Measurements from ENCODE around the gene CXorf49. TPM values are rescaled to one million over a fixed set of nuclear protein-coding genes. Genes with fewer than 3 reads are reported as not detected.
"Not testable (repeated sequence)": the region's sequence is repeated elsewhere in the genome, so short reads cannot be mapped to it uniquely, and the experiment has no call there.

CXorf49 gene
- polyA plus RNA-seq: not detected in 3 replicates
- not detected for polyA plus RNA-seq (2011; ENCODE audit: low read depth)
- polyA plus RNA-seq (2011; cell fraction: cytosol; rRNA removed): not detected in 2 replicates
- polyA plus RNA-seq (2011; cell fraction: nucleus; rRNA removed): not detected in 2 replicates
- polyA plus RNA-seq (2012; ENCODE audit: low replicate concordance): not detected in 2 replicates
- polyA minus RNA-seq: not detected in 3 replicates
- not detected for polyA minus RNA-seq (2011; cell fraction: cytosol; rRNA and poly(A)+ RNA removed)
- polyA minus RNA-seq (2011; cell fraction: nucleus; rRNA and poly(A)+ RNA removed): not detected in 2 replicates

DNA sequence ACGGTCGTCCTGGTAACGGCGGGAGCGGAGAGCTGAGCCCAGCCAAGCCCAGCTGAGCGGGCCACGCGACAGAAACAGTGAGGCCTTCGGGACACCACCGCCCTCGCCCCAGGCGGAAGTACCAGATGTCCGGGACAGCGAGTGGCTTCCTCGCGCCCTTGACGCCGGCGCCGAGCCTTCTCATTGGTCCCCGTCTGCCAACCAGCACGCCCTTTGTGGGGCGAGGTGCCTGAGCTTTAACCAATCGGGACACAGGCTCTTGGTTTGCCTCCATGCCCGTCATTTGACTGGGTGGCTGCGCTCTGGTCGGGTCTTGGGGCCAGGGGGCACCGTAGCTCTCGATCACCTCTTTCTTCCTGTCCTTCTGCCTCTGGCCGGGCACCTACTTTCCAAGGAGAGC lies at the start of gene CXorf49:
Gene CXorf49, minus strand, starts transcription at position 101 of the 400 bp plus-strand sequence. CDS start 134 bp downstream, outside the sequence.
- H3K4me1 ChIP-seq (ENCODE audit: control insufficient read depth, extremely low read depth, insufficient read depth, low read length); dilution Hi-C loops (cut with MboI; ENCODE audit: extremely low pct_ligation_motif_present, low sequenced_read_pairs); FAIRE-seq: not testable (repeated sequence)

DNA sequence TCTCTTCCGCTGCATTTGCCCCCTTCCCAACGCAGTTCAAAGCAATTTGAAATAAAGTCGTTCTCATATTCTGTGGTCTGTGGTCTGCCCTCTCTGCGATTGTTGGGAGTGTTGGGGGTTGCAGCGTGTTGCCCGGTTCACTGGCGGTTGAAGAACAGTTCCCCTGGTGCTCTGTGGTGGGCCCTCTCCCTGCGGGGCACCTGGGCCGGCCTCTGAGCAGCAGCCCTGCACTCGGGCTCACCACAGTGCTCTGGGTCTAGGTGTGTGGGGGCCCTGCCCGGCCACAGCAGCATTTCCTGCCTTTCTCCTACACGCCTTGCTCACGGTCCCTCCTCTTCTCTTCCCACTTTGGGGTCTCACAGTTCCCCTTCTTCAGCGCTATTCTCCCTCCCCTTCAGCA lies 49.0 kb upstream of the CXorf49 start:
- H3K36me3 ChIP-seq (ENCODE audit: control insufficient read depth in 2 of 2, extremely low read depth in 1 of 2, insufficient read depth in 2 of 2, low read length in 2 of 2); DNase-seq (ENCODE audit: low read depth, low spot score); H4K20me1 ChIP-seq (ENCODE audit: control insufficient read depth, extremely low read depth, insufficient read depth, low read length); H3K9ac ChIP-seq (ENCODE audit: control insufficient read depth, extremely low read depth, insufficient read depth, low read length); H3K27me3 ChIP-seq (ENCODE audit: control insufficient read depth, extremely low read depth, insufficient read depth, low read length); H3K4me3 ChIP-seq (ENCODE audit: control insufficient read depth in 2 of 3, extremely low read depth in 1 of 3, insufficient read depth in 2 of 3, low read depth in 1 of 3, low read length in 3 of 3); H3K4me1 ChIP-seq (ENCODE audit: control insufficient read depth, extremely low read depth, insufficient read depth, low read length); H3K4me2 ChIP-seq (ENCODE audit: control insufficient read depth, extremely low read depth, insufficient read depth, low read depth, low read length); H3K9me1 ChIP-seq (ENCODE audit: control insufficient read depth, extremely low read depth, insufficient read depth, low read length); H3K27ac ChIP-seq (ENCODE audit: control insufficient read depth, insufficient read depth, low read length); H2AFZ ChIP-seq (ENCODE audit: control insufficient read depth, low read length); FAIRE-seq; H3K9me3 ChIP-seq (ENCODE audit: control insufficient read depth, low read depth, low read length); dilution Hi-C loops (cut with MboI; ENCODE audit: extremely low pct_ligation_motif_present, low sequenced_read_pairs); H3K79me2 ChIP-seq (ENCODE audit: control insufficient read depth, insufficient read depth, low read length): not testable (repeated sequence)

More for the DNA sequence above, at the start of gene CXorf49:
- not testable (repeated sequence) for H4K20me1 ChIP-seq (ENCODE audit: control insufficient read depth, extremely low read depth, insufficient read depth, low read length); H2AFZ ChIP-seq (ENCODE audit: control insufficient read depth, low read length); H3K36me3 ChIP-seq (ENCODE audit: control insufficient read depth in 2 of 2, extremely low read depth in 1 of 2, insufficient read depth in 2 of 2, low read length in 2 of 2); H3K4me3 ChIP-seq (ENCODE audit: control insufficient read depth in 2 of 3, extremely low read depth in 1 of 3, insufficient read depth in 2 of 3, low read depth in 1 of 3, low read length in 3 of 3); H3K9me1 ChIP-seq (ENCODE audit: control insufficient read depth, extremely low read depth, insufficient read depth, low read length); DNase-seq (ENCODE audit: low read depth, low spot score); H3K9ac ChIP-seq (ENCODE audit: control insufficient read depth, extremely low read depth, insufficient read depth, low read length); H3K4me2 ChIP-seq (ENCODE audit: control insufficient read depth, extremely low read depth, insufficient read depth, low read depth, low read length); H3K27me3 ChIP-seq (ENCODE audit: control insufficient read depth, extremely low read depth, insufficient read depth, low read length); H3K27ac ChIP-seq (ENCODE audit: control insufficient read depth, insufficient read depth, low read length); H3K9me3 ChIP-seq (ENCODE audit: control insufficient read depth, low read depth, low read length); H3K79me2 ChIP-seq (ENCODE audit: control insufficient read depth, insufficient read depth, low read length)

- H3K79me2 ChIP-seq (ENCODE audit: control insufficient read depth, insufficient read depth, low read length); H3K27me3 ChIP-seq (ENCODE audit: control insufficient read depth, extremely low read depth, insufficient read depth, low read length); H3K4me3 ChIP-seq (ENCODE audit: control insufficient read depth in 2 of 3, extremely low read depth in 1 of 3, insufficient read depth in 2 of 3, low read depth in 1 of 3, low read length in 3 of 3); H2AFZ ChIP-seq (ENCODE audit: control insufficient read depth, low read length); H3K36me3 ChIP-seq (ENCODE audit: control insufficient read depth in 2 of 2, extremely low read depth in 1 of 2, insufficient read depth in 2 of 2, low read length in 2 of 2); H3K27ac ChIP-seq (ENCODE audit: control insufficient read depth, insufficient read depth, low read length); H3K4me1 ChIP-seq (ENCODE audit: control insufficient read depth, extremely low read depth, insufficient read depth, low read length); H3K4me2 ChIP-seq (ENCODE audit: control insufficient read depth, extremely low read depth, insufficient read depth, low read depth, low read length); dilution Hi-C loops (cut with MboI; ENCODE audit: extremely low pct_ligation_motif_present, low sequenced_read_pairs); DNase-seq (ENCODE audit: low read depth, low spot score); H3K9me3 ChIP-seq (ENCODE audit: control insufficient read depth, low read depth, low read length); FAIRE-seq; H3K9ac ChIP-seq (ENCODE audit: control insufficient read depth, extremely low read depth, insufficient read depth, low read length); H4K20me1 ChIP-seq (ENCODE audit: control insufficient read depth, extremely low read depth, insufficient read depth, low read length); H3K9me1 ChIP-seq (ENCODE audit: control insufficient read depth, extremely low read depth, insufficient read depth, low read length): not testable (repeated sequence)
Measured at GRCh38 chrX:71765613-71766012, 47.5 kb upstream of the CXorf49 start.

DNA sequence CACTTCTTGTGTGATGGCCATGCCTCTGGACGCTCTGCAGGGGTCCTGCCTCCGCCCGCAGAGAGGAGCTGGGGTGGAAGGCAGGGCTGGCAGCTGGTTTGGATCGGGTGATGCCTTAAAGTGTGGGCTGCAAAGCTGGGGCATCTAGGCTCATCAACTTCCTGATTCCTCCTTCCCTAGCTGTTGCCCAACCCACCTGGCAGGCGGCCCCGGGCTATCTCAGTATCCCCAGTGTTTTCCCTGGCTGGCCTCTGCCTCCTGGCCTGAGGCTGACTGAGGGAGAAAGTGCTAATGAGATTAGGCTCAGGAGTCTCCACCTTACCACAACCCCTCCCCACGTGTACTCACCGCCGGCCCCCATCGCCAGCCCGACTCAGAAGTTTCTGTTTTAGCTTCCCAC lies 46.7 kb upstream of the CXorf49 start:
- H3K27me3 ChIP-seq (ENCODE audit: control insufficient read depth, extremely low read depth, insufficient read depth, low read length); H3K27ac ChIP-seq (ENCODE audit: control insufficient read depth, insufficient read depth, low read length); H3K4me3 ChIP-seq (ENCODE audit: control insufficient read depth in 2 of 3, extremely low read depth in 1 of 3, insufficient read depth in 2 of 3, low read depth in 1 of 3, low read length in 3 of 3); H3K9me3 ChIP-seq (ENCODE audit: control insufficient read depth, low read depth, low read length); H2AFZ ChIP-seq (ENCODE audit: control insufficient read depth, low read length); dilution Hi-C loops (cut with MboI; ENCODE audit: extremely low pct_ligation_motif_present, low sequenced_read_pairs); FAIRE-seq; H3K9ac ChIP-seq (ENCODE audit: control insufficient read depth, extremely low read depth, insufficient read depth, low read length); H3K9me1 ChIP-seq (ENCODE audit: control insufficient read depth, extremely low read depth, insufficient read depth, low read length); H3K79me2 ChIP-seq (ENCODE audit: control insufficient read depth, insufficient read depth, low read length); H3K36me3 ChIP-seq (ENCODE audit: control insufficient read depth in 2 of 2, extremely low read depth in 1 of 2, insufficient read depth in 2 of 2, low read length in 2 of 2); H3K4me2 ChIP-seq (ENCODE audit: control insufficient read depth, extremely low read depth, insufficient read depth, low read depth, low read length); DNase-seq (ENCODE audit: low read depth, low spot score); H3K4me1 ChIP-seq (ENCODE audit: control insufficient read depth, extremely low read depth, insufficient read depth, low read length); H4K20me1 ChIP-seq (ENCODE audit: control insufficient read depth, extremely low read depth, insufficient read depth, low read length): not testable (repeated sequence)

DNA sequence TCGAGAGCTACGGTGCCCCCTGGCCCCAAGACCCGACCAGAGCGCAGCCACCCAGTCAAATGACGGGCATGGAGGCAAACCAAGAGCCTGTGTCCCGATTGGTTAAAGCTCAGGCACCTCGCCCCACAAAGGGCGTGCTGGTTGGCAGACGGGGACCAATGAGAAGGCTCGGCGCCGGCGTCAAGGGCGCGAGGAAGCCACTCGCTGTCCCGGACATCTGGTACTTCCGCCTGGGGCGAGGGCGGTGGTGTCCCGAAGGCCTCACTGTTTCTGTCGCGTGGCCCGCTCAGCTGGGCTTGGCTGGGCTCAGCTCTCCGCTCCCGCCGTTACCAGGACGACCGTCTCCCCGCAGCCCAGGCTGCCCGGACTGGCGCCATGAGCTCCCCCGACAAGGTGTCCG lies 45.0 kb upstream of the CXorf49 start, which contains the start of gene CXorf49B:
Gene CXorf49B, plus strand, starts transcription at position 301 of the 400 bp plus-strand sequence. Its CDS starts 75 bp downstream, at position 376.
- H3K4me1 ChIP-seq (ENCODE audit: control insufficient read depth, extremely low read depth, insufficient read depth, low read length); H3K9me1 ChIP-seq (ENCODE audit: control insufficient read depth, extremely low read depth, insufficient read depth, low read length); H3K4me2 ChIP-seq (ENCODE audit: control insufficient read depth, extremely low read depth, insufficient read depth, low read depth, low read length); H3K9me3 ChIP-seq (ENCODE audit: control insufficient read depth, low read depth, low read length); H3K9ac ChIP-seq (ENCODE audit: control insufficient read depth, extremely low read depth, insufficient read depth, low read length); DNase-seq (ENCODE audit: low read depth, low spot score); H2AFZ ChIP-seq (ENCODE audit: control insufficient read depth, low read length); H3K27ac ChIP-seq (ENCODE audit: control insufficient read depth, insufficient read depth, low read length); H4K20me1 ChIP-seq (ENCODE audit: control insufficient read depth, extremely low read depth, insufficient read depth, low read length); FAIRE-seq; H3K79me2 ChIP-seq (ENCODE audit: control insufficient read depth, insufficient read depth, low read length); H3K36me3 ChIP-seq (ENCODE audit: control insufficient read depth in 2 of 2, extremely low read depth in 1 of 2, insufficient read depth in 2 of 2, low read length in 2 of 2); dilution Hi-C loops (cut with MboI; ENCODE audit: extremely low pct_ligation_motif_present, low sequenced_read_pairs); H3K4me3 ChIP-seq (ENCODE audit: control insufficient read depth in 2 of 3, extremely low read depth in 1 of 3, insufficient read depth in 2 of 3, low read depth in 1 of 3, low read length in 3 of 3); H3K27me3 ChIP-seq (ENCODE audit: control insufficient read depth, extremely low read depth, insufficient read depth, low read length): not testable (repeated sequence)
